ENCODE results near the gene SLC35F1. TPM values are rescaled to one million over a fixed set of nuclear protein-coding genes. Genes with fewer than 3 reads are reported as not detected.

Gene SLC35F1
- polyA plus RNA-seq, 2 of the 4 experiments (the other 2 are of a cell fraction), result 0.01 TPM; not detected in 1

DNA sequence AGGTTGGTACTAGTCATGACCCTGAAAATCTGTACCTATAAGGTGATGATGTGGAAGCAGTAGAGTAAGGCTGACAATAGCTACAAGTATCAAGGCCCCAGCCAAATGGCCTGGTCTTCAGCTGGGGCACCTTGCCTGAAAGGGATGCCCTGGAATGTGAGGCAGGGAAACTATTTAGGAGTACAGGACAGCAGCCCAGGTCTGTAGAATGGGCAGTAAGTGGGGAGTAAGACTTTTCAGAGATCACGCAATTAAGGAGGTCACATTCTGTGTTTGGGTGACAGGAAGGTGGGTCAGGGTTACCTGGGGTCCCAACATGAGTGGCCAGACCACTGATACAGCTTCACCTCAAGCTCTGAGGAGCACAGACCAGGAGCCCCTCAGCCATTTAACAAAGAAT lies 9.4 kb downstream of the SLC35F1 start:
- Histone ChIP-seq H3K4me3 (no peak overlapping the region), H3K4me1 (no peaks in the 10 kb centered on the region), H3K9me3 (no peaks in the 10 kb centered on the region), H3K27ac (no peak overlapping the region), H3K4me2 (no peak overlapping the region)
- ChIA-PET POLR2A (no interaction called here), CTCF (no interaction called here)
- no peak for ATAC-seq
- DNase-seq (ENCODE audit: low read depth in 1 of 2, low spot score in 1 of 2), result no peak
- FAIRE-seq, result no peak
- 9% methylated on average over 1 of the region's 1 CpG for WGBS (ENCODE audit: missing lambda C conversion rate)
- TF ChIP-seq TP53 (CRISPR knock-in tag; IDR thresholded peaks at IDR 0.05) (no peak), RAD21 (conservative IDR thresholded peaks at IDR 0.05 in 1 of 2, IDR thresholded peaks at IDR 0.05 in 1 of 2) (no peak), CHD2 (IDR thresholded peaks at IDR 0.05; ENCODE audit: low read length, partially characterized antibody) (no peak), NPAS2 (CRISPR knock-in tag; IDR thresholded peaks at IDR 0.05; ENCODE audit: borderline replicate concordance) (no peak), POLR2A (IDR thresholded peaks at IDR 0.05; ENCODE audit: low read length) (no peak), ZNF302 (CRISPR knock-in tag; IDR thresholded peaks at IDR 0.05) (no peak)

DNA sequence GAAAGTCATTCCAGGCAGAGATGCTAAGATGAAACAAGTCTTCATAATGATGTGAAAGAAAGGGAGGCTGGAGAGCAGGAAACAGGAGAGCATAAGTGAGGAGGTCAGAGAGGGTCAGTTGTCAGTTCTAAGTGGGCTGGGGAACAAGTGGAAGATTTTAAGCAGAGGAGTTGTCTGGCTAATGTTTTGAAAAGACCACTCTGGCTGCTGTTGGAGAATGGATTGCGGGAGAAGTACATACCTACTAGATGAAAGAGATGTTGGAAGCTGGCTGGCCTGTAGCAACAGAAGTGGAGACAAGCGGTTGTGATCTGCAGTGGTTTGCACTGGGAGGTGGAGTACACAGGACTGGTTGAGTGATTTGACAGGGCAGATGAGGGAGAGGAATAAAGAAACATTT lies 10.1 kb downstream of the SLC35F1 start:
- Histone ChIP-seq H3K9me3 (no peaks in the 10 kb centered on the region), H3K4me1 (no peaks in the 10 kb centered on the region), H3K4me3 (no peak overlapping the region), H3K4me2 (no peak overlapping the region), H3K27ac (no peak overlapping the region)
- DNase-seq (ENCODE audit: low read depth in 1 of 2, low spot score in 1 of 2), result no peak
- ATAC-seq, result no peak
- no peak for FAIRE-seq
- CTCF ChIA-PET, result no interaction called here
- POLR2A ChIA-PET, result no interaction called here
- TF ChIP-seq HOXB13 (CRISPR knock-in tag; IDR thresholded peaks at IDR 0.05; ENCODE audit: low read depth) (no peak), CHD4 (IDR thresholded peaks at IDR 0.05; ENCODE audit: borderline replicate concordance) (no peak), SREBF2 (IDR thresholded peaks at IDR 0.05) (no peak), TFCP2L1 (CRISPR knock-in tag; IDR thresholded peaks at IDR 0.05) (no peak), RNF2 (IDR thresholded peaks at IDR 0.05; ENCODE audit: borderline replicate concordance, low read depth) (no peak), HDAC2 (IDR thresholded peaks at IDR 0.05) (no peak), CEBPB (IDR thresholded peaks at IDR 0.05) (no peak), CBX8 (IDR thresholded peaks at IDR 0.05) (no peak), ZNF302 (CRISPR knock-in tag; IDR thresholded peaks at IDR 0.05) (no peak), KDM1A (IDR thresholded peaks at IDR 0.05; ENCODE audit: low read depth) (no peak), RCOR1 (IDR thresholded peaks at IDR 0.05; ENCODE audit: low read depth, low read length) (no peak), RARB (CRISPR knock-in tag; IDR thresholded peaks at IDR 0.05) (no peak), PHF8 (IDR thresholded peaks at IDR 0.05; ENCODE audit: borderline replicate concordance, low read depth) (no peak), BHLHE40 (IDR thresholded peaks at IDR 0.05; ENCODE audit: low read depth, low read length) (no peak), CHD2 (IDR thresholded peaks at IDR 0.05; ENCODE audit: low read length, partially characterized antibody) (no peak)
- TF ChIP-seq, protein P1, sequence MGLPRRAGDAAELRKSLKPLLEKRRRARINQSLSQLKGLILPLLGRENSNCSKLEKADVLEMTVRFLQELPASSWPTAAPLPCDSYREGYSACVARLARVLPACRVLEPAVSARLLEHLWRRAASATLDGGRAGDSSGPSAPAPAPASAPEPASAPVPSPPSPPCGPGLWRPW (IDR thresholded peaks at IDR 0.05), result no peak
- TF ChIP-seq, protein P2, sequence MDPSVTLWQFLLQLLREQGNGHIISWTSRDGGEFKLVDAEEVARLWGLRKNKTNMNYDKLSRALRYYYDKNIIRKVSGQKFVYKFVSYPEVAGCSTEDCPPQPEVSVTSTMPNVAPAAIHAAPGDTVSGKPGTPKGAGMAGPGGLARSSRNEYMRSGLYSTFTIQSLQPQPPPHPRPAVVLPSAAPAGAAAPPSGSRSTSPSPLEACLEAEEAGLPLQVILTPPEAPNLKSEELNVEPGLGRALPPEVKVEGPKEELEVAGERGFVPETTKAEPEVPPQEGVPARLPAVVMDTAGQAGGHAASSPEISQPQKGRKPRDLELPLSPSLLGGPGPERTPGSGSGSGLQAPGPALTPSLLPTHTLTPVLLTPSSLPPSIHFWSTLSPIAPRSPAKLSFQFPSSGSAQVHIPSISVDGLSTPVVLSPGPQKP (IDR thresholded peaks at IDR 0.05; ENCODE audit: low read depth, low read length), result no peak
- TF ChIP-seq, protein P3, sequence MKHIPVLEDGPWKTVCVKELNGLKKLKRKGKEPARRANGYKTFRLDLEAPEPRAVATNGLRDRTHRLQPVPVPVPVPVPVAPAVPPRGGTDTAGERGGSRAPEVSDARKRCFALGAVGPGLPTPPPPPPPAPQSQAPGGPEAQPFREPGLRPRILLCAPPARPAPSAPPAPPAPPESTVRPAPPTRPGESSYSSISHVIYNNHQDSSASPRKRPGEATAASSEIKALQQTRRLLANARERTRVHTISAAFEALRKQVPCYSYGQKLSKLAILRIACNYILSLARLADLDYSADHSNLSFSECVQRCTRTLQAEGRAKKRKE (CRISPR knock-in tag; IDR thresholded peaks at IDR 0.05; ENCODE audit: low read depth), result no peak
- WGBS (ENCODE audit: missing lambda C conversion rate), result 3% methylated on average over 2 of the region's 2 CpGs

DNA sequence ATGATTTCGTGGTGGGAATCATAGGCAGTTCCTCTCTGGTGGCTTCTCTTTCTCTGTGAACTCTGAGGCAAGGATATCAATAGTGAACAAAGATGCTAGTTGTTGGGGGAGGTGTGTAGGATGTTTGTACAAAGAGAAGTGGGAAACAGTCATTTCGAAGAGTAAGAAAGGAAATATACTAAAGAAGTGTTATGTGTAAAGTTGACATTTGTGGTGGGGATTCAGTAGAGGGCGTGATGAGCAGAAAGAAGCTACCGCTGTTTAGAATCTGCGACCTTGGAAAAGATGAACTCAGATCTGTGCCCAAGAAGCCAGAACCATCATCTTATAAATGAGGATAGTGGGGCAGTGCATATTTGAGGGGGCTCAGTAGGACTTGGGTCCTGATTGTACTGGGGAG lies 11.4 kb downstream of the SLC35F1 start:
- H3K27ac ChIP-seq, result no peak overlapping the region
- H3K9me3 ChIP-seq, result no peaks in the 10 kb centered on the region
- FAIRE-seq (no peak), ATAC-seq (0 out of 6 replicates have a peak, but pooled peaks of 1 of the 2 experiments have one; percentile 28), DNase-seq (ENCODE audit: low read depth in 1 of 2, low spot score in 1 of 2) (no peak)
- WGBS (ENCODE audit: missing lambda C conversion rate), result 13% methylated on average over 5 of the region's 5 CpGs
- H3K4me1 ChIP-seq, result no peaks in the 10 kb centered on the region
- H3K4me3 ChIP-seq, result no peak overlapping the region
- no peak overlapping the region for H3K4me2 ChIP-seq
- POLR2A ChIA-PET, result no interaction called here
- CTCF ChIA-PET, result interaction anchor here (1.7 kb wide), 1 partner anchor 11 kb away, joined by 3 read pairs; the partner anchor contains the start of gene SLC35F1
- TF ChIP-seq RCOR1 (IDR thresholded peaks at IDR 0.05; ENCODE audit: low read depth, low read length) (no peak), CHD2 (IDR thresholded peaks at IDR 0.05; ENCODE audit: low read length, partially characterized antibody) (no peak), MAZ (IDR thresholded peaks at IDR 0.05; ENCODE audit: borderline replicate concordance, low read depth, low read length) (no peak), JUNB (IDR thresholded peaks at IDR 0.05) (no peak), KDM1A (IDR thresholded peaks at IDR 0.05; ENCODE audit: low read depth) (no peak), CBX2 (IDR thresholded peaks at IDR 0.05; ENCODE audit: borderline replicate concordance, low read depth) (no peak), CHD4 (IDR thresholded peaks at IDR 0.05; ENCODE audit: borderline replicate concordance) (no peak), ZSCAN20 (CRISPR knock-in tag; IDR thresholded peaks at IDR 0.05) (no peak), HOXA7 (CRISPR knock-in tag; IDR thresholded peaks at IDR 0.05) (no peak), GATA3 (IDR thresholded peaks at IDR 0.05; ENCODE audit: borderline replicate concordance) (no peak), RARB (CRISPR knock-in tag; IDR thresholded peaks at IDR 0.05) (no peak)
- TF ChIP-seq, protein P2 (IDR thresholded peaks at IDR 0.05; ENCODE audit: low read depth, low read length), result no peak
- TF ChIP-seq, protein P1 (IDR thresholded peaks at IDR 0.05), result no peak
- TF ChIP-seq, protein P4, sequence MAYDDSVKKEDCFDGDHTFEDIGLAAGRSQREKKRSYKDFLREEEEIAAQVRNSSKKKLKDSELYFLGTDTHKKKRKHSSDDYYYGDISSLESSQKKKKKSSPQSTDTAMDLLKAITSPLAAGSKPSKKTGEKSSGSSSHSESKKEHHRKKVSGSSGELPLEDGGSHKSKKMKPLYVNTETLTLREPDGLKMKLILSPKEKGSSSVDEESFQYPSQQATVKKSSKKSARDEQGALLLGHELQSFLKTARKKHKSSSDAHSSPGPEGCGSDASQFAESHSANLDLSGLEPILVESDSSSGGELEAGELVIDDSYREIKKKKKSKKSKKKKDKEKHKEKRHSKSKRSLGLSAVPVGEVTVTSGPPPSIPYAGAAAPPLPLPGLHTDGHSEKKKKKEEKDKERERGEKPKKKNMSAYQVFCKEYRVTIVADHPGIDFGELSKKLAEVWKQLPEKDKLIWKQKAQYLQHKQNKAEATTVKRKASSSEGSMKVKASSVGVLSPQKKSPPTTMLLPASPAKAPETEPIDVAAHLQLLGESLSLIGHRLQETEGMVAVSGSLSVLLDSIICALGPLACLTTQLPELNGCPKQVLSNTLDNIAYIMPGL (CRISPR knock-in tag; IDR thresholded peaks at IDR 0.05; ENCODE audit: borderline replicate concordance), result no peak
- TF ChIP-seq, protein P5, sequence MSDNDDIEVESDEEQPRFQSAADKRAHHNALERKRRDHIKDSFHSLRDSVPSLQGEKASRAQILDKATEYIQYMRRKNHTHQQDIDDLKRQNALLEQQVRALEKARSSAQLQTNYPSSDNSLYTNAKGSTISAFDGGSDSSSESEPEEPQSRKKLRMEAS (IDR thresholded peaks at IDR 0.05), result no peak
